Urinary bladder (tissue), 4 donors: ENCODE results near the gene CTRB2. TPM values are rescaled to one million over a fixed set of nuclear protein-coding genes. Genes with fewer than 3 reads are reported as not detected.

Source experiments
- DNase-seq: peaks from one replicate; pipeline ENCODE4 v3.0.0-alpha.2; 2015; ENCODE audit errors: extremely low spot score
- H3K27ac ChIP-seq: one replicate; pipeline ENCODE4 v1.5.1; 2013; ENCODE audit warnings: low read depth, mild to moderate bottlenecking, moderate library complexity
- H3K36me3 ChIP-seq: one replicate; pipeline ENCODE4 v1.6.1; 2013; ENCODE audit warnings: mild to moderate bottlenecking, moderate library complexity; ENCODE audit not compliant: insufficient read depth
- H3K4me1 ChIP-seq: one replicate; pipeline ENCODE4 v1.6.1; 2013; ENCODE audit warnings: mild to moderate bottlenecking, moderate library complexity; ENCODE audit not compliant: insufficient read depth
- H3K4me3 ChIP-seq: one replicate; pipeline ENCODE4 v1.5.1; 2013; ENCODE audit warnings: low read depth, low read length
- WGBS: extraction: QIAGEN DNeasy Blood & Tissue Kit; methylation state at CpG from one replicate; pipeline ENCODE4 v1.1.7; 2013; 5-methylcytosine and 5-hydroxymethylcytosine counted together
- polyA plus RNA-seq: library from polyadenylated mRNA; stranded (reverse); fragments of 200-250 nt; gene quantifications from one replicate; pipeline ENCODE4 v1.2.3, GENCODE V29; 2013
- total RNA-seq: library from RNA; depleted of rRNA; stranded (reverse); fragments of >200 nt; gene quantifications from one replicate; pipeline ENCODE4 v1.2.3, GENCODE V29; 2014
- donor health status: healthy with polysubstance abuse.
- donor health status: healthy.

Gene CTRB2
- total and polyA plus RNA-seq, 2 donors, result 2.6 TPM; not detected in 1

GRCh38 chr16:75198135-75198600, 8.8 kb downstream of the CTRB2 start:
- no peaks in the 10 kb centered on the region for H3K4me1 ChIP-seq
- H3K27ac ChIP-seq, result no peak overlapping the region
- DNase-seq, result no peak
- H3K36me3 ChIP-seq, result no peaks in the 10 kb centered on the region
- no peak overlapping the region for H3K4me3 ChIP-seq
- WGBS, result 18% methylated on average over 18 of the region's 18 CpGs

- no peak overlapping the region for H3K27ac ChIP-seq
- DNase-seq, result no peak
- H3K4me3 ChIP-seq, result no peak overlapping the region
- H3K36me3 ChIP-seq, result no peaks in the 10 kb centered on the region
- no peaks in the 10 kb centered on the region for H3K4me1 ChIP-seq
- WGBS, result 55% methylated on average over 14 of the region's 14 CpGs
These were observed 9.3 kb downstream of the CTRB2 start for GRCh38 chr16:75197522-75198134.

- no peak overlapping the region for H3K4me3 ChIP-seq
- WGBS, result 74% methylated on average over 9 of the region's 9 CpGs
- no peak for DNase-seq
- H3K27ac ChIP-seq, result no peak overlapping the region
- no peaks in the 10 kb centered on the region for H3K36me3 ChIP-seq
- H3K4me1 ChIP-seq, result no peaks in the 10 kb centered on the region
These were observed 10.1 kb downstream of the CTRB2 start for GRCh38 chr16:75196836-75197235.

- H3K36me3 ChIP-seq, result no peaks in the 10 kb centered on the region
- H3K4me1 ChIP-seq, result no peaks in the 10 kb centered on the region
- WGBS, result 86% methylated on average over 24 of the region's 24 CpGs
- no peak overlapping the region for H3K4me3 ChIP-seq
- no peak overlapping the region for H3K27ac ChIP-seq
- DNase-seq, result no peak
These were observed 10.9 kb downstream of the CTRB2 start for GRCh38 chr16:75195811-75196790.

GRCh38 chr16:75193730-75194444, 13.1 kb downstream of the CTRB2 start:
- Histone ChIP-seq H3K4me3 (no peak overlapping the region), H3K4me1 (no peaks in the 10 kb centered on the region), H3K27ac (no peak overlapping the region), H3K36me3 (no peaks in the 10 kb centered on the region)
- 85% methylated on average over 10 of the region's 10 CpGs for WGBS
- DNase-seq, result no peak

GRCh38 chr16:75193265-75193650, 13.7 kb downstream of the CTRB2 start:
- H3K4me1 ChIP-seq, result no peaks in the 10 kb centered on the region
- 83% methylated on average over 4 of the region's 4 CpGs for WGBS
- DNase-seq, result no peak

GRCh38 chr16:75192606-75193264, 14.2 kb downstream of the CTRB2 start:
- Histone ChIP-seq H3K4me1 (no peaks in the 10 kb centered on the region), H3K27ac (no peak overlapping the region), H3K36me3 (no peaks in the 10 kb centered on the region), H3K4me3 (no peak overlapping the region)
- DNase-seq, result no peak
- 85% methylated on average over 21 of the region's 21 CpGs for WGBS

More at GRCh38 chr16:75193265-75193650, 13.7 kb downstream of the CTRB2 start:
- H3K27ac ChIP-seq, result no peak overlapping the region
- no peaks in the 10 kb centered on the region for H3K36me3 ChIP-seq
- no peak overlapping the region for H3K4me3 ChIP-seq

- no peaks in the 10 kb centered on the region for H3K36me3 ChIP-seq
- WGBS, result 86% methylated on average over 8 of the region's 8 CpGs
- H3K4me1 ChIP-seq, result no peaks in the 10 kb centered on the region
- no peak overlapping the region for H3K27ac ChIP-seq
- no peak overlapping the region for H3K4me3 ChIP-seq
- no peak for DNase-seq
These were observed 17.2 kb downstream of the CTRB2 start for GRCh38 chr16:75189638-75190245.

GRCh38 chr16:75188832-75189477, 18.0 kb downstream of the CTRB2 start:
- Histone ChIP-seq H3K4me3 (no peak overlapping the region), H3K4me1 (no peaks in the 10 kb centered on the region), H3K36me3 (no peaks in the 10 kb centered on the region), H3K27ac (no peak overlapping the region)
- 75% methylated on average over 14 of the region's 14 CpGs for WGBS
- no peak for DNase-seq

GRCh38 chr16:75181630-75182029, 25.3 kb downstream of the CTRB2 start:
- WGBS, result 31% methylated on average over 3 of the region's 3 CpGs
- H3K36me3 ChIP-seq, result no peaks in the 10 kb centered on the region
- no peaks in the 10 kb centered on the region for H3K4me1 ChIP-seq
- H3K4me3 ChIP-seq, result no peak overlapping the region
- no peak overlapping the region for H3K27ac ChIP-seq
- DNase-seq, result no peak

GRCh38 chr16:75179208-75179607, 27.8 kb downstream of the CTRB2 start:
- H3K4me1 ChIP-seq, result no peaks in the 10 kb centered on the region
- WGBS, result 93% methylated on average over 6 of the region's 6 CpGs
- no peak overlapping the region for H3K27ac ChIP-seq
- DNase-seq, result no peak
- H3K36me3 ChIP-seq, result no peaks in the 10 kb centered on the region
- H3K4me3 ChIP-seq, result no peak overlapping the region

- Histone ChIP-seq H3K27ac (no peak overlapping the region), H3K4me3 (no peak overlapping the region), H3K36me3 (no peaks in the 10 kb centered on the region), H3K4me1 (no peaks in the 10 kb centered on the region)
- DNase-seq, result no peak
- WGBS, result 100% methylated on average over 2 of the region's 2 CpGs
These were observed 30.0 kb downstream of the CTRB2 start for GRCh38 chr16:75176926-75177325.
